Right ventricle myocardium superior (tissue), 1 donor: ENCODE data around the gene ATP8B1. TPM values are rescaled to one million over a fixed set of nuclear protein-coding genes. Genes with fewer than 3 reads are reported as not detected.
A peak's percentile ranks its signal among the peaks of the same experiment; 100 is the strongest.

ENCODE experiments used
- ATAC-seq: fragments of 200-7000 bp; cut with Tn5 transposase; one replicate; pipeline ENCODE4 v1.9.1; 2020; ENCODE audit warnings: mild to moderate bottlenecking; ENCODE audit not compliant: poor library complexity
- DNase-seq: peaks from one replicate; pipeline ENCODE4 v3.0.0-alpha.2; 2020
- intact Hi-C: fragments of 100-400 bp; cut with DNase I; formaldehyde crosslinking; loops from one replicate; pipeline ENCODE4 v1.11.2; 2022
- total RNA-seq: library from RNA; stranded (reverse); fragmentation: NEBNext Ultra II Directional; extraction: Animal tissue kit (Norgen Biotek cat#: 25700); gene quantifications from one replicate; pipeline ENCODE4 v1.2.1, GENCODE V29; 2021
- donor health status: DM: no; HTN: yes; CAD: no; lungs with severe emphysema.

The ATP8B1 gene
- total RNA-seq, 1 donor from 2014 or later, result 5.9 TPM

GRCh38 chr18:57801325-57801724, 1.8 kb downstream of the ATP8B1 start:
- DNase-seq (no peak), ATAC-seq (no peak)
- intact Hi-C loops, result no loop called here

GRCh38 chr18:57798713-57799373, 4.3 kb downstream of the ATP8B1 start:
- intact Hi-C loops, result no loop called here
- no peak for ATAC-seq
- DNase-seq, result no peak

GRCh38 chr18:57797209-57797651, 5.9 kb downstream of the ATP8B1 start:
- intact Hi-C loops, result no loop called here
- no peak for ATAC-seq

GRCh38 chr18:57794951-57795728, 8.0 kb downstream of the ATP8B1 start:
- DNase-seq (no peak), ATAC-seq (no peak)
- intact Hi-C loops, result no loop called here

More at GRCh38 chr18:57797209-57797651, 5.9 kb downstream of the ATP8B1 start:
- DNase-seq, result no peak

GRCh38 chr18:57793302-57793986, 9.7 kb downstream of the ATP8B1 start:
- intact Hi-C loops, result no loop called here
- DNase-seq (no peak), ATAC-seq (peak; percentile 7)

GRCh38 chr18:57792631-57793301, 10.3 kb downstream of the ATP8B1 start:
- ATAC-seq (peak; percentile 33), DNase-seq (no peak)
- intact Hi-C loops, result no loop called here

GRCh38 chr18:57791911-57792310, 11.2 kb downstream of the ATP8B1 start:
- ATAC-seq (no peak), DNase-seq (no peak)
- intact Hi-C loops, result no loop called here

GRCh38 chr18:57791192-57791591, 11.9 kb downstream of the ATP8B1 start:
- DNase-seq, result no peak
- intact Hi-C loops, result no loop called here
- no peak for ATAC-seq

- no peak for ATAC-seq
- no peak for DNase-seq
- intact Hi-C loops, result no loop called here
These were observed 12.8 kb downstream of the ATP8B1 start for GRCh38 chr18:57790316-57790715.

- DNase-seq (no peak), ATAC-seq (no peak)
- intact Hi-C loops, result no loop called here
These were observed 13.4 kb downstream of the ATP8B1 start for GRCh38 chr18:57789759-57790158.

- DNase-seq (no peak), ATAC-seq (peak; percentile 53)
- intact Hi-C loops, result no loop called here
These were observed 14.0 kb downstream of the ATP8B1 start for GRCh38 chr18:57789090-57789489.

- DNase-seq (no peak), ATAC-seq (no peak)
- intact Hi-C loops, result no loop called here
These were observed 15.9 kb downstream of the ATP8B1 start for GRCh38 chr18:57787068-57787685.

- intact Hi-C loops, result no loop called here
- DNase-seq, result no peak
- no peak for ATAC-seq
These were observed 17.2 kb downstream of the ATP8B1 start for GRCh38 chr18:57785751-57786437.

GRCh38 chr18:57784801-57785114, 18.4 kb downstream of the ATP8B1 start:
- intact Hi-C loops, result no loop called here
- no peak for ATAC-seq
- no peak for DNase-seq

- intact Hi-C loops, result no loop called here
- no peak for ATAC-seq
- no peak for DNase-seq
These were observed 18.9 kb downstream of the ATP8B1 start for GRCh38 chr18:57784034-57784800.

- no peak for ATAC-seq
- no peak for DNase-seq
- intact Hi-C loops, result no loop called here
These were observed 21.1 kb downstream of the ATP8B1 start for GRCh38 chr18:57782049-57782448.

- intact Hi-C loops, result no loop called here
- ATAC-seq (peak; percentile 36), DNase-seq (no peak)
These were observed 22.3 kb downstream of the ATP8B1 start for GRCh38 chr18:57780706-57781347.
